KMS-11 (cell line): ENCODE data around the gene GADD45A.

Source experiments
- H2AFZ ChIP-seq: fragments of 200-600 bp; sonication (generic); 2 replicates; pipeline ENCODE4 v1.6.1; 2016; ENCODE audit warnings: antibody characterized with exemption, mixed run types, low read depth
- H3K27ac ChIP-seq: fragments of 200-600 bp; sonication (generic); 2 replicates; pipeline ENCODE4 v1.6.1; 2016; ENCODE audit warnings: mild to moderate bottlenecking, mixed run types
- H3K27me3 ChIP-seq: fragments of 200-600 bp; sonication (generic); 2 replicates; pipeline ENCODE4 v1.6.1; 2017; ENCODE audit warnings: mild to moderate bottlenecking, low read depth, mixed run types, moderate library complexity; ENCODE audit not compliant: insufficient read depth
- H3K36me3 ChIP-seq: fragments of 200-600 bp; sonication (generic); 2 replicates; pipeline ENCODE4 v1.6.1; 2017; ENCODE audit warnings: mild to moderate bottlenecking, mixed run types; ENCODE audit not compliant: insufficient read depth
- H3K4me1 ChIP-seq: fragments of 200-600 bp; sonication (generic); 2 replicates; pipeline ENCODE4 v1.6.1; 2016; ENCODE audit warnings: mild to moderate bottlenecking, low read depth, mixed run types; ENCODE audit not compliant: poor library complexity, severe bottlenecking
- H3K4me2 ChIP-seq: fragments of 200-600 bp; sonication (generic); 2 replicates; pipeline ENCODE4 v1.7.0; 2016; ENCODE audit warnings: mild to moderate bottlenecking, mixed run types
- H3K4me3 ChIP-seq: fragments of 200-600 bp; sonication (generic); IDR thresholded peaks from 2 replicates; pipeline ENCODE4 v1.6.1; 2017; ENCODE audit warnings: low read depth, low read length, mixed read lengths; ENCODE audit not compliant: insufficient read depth
- H3K79me2 ChIP-seq: fragments of 200-600 bp; sonication (generic); 2 replicates; pipeline ENCODE4 v1.6.1; 2016; ENCODE audit warnings: low read depth, mixed run types; ENCODE audit not compliant: insufficient read depth
- H3K9ac ChIP-seq: fragments of 200-600 bp; sonication (generic); 2 replicates; pipeline ENCODE4 v1.6.1; 2016; ENCODE audit warnings: mild to moderate bottlenecking, mixed run types
- H4K20me1 ChIP-seq: fragments of 200-600 bp; sonication (generic); 2 replicates; pipeline ENCODE4 v1.6.1; 2016; ENCODE audit warnings: mild to moderate bottlenecking, mixed run types; ENCODE audit not compliant: insufficient read depth
- TF ChIP-seq, protein P1 (sequence below): fragments of 200-600 bp; sonication (generic); conservative IDR thresholded peaks from 2 replicates; pipeline ENCODE4 v1.6.1; 2017; ENCODE audit warnings: low read depth, mild to moderate bottlenecking, antibody characterized with exemption, low read length, moderate library complexity, mixed read lengths

GADD45A gene

DNA sequence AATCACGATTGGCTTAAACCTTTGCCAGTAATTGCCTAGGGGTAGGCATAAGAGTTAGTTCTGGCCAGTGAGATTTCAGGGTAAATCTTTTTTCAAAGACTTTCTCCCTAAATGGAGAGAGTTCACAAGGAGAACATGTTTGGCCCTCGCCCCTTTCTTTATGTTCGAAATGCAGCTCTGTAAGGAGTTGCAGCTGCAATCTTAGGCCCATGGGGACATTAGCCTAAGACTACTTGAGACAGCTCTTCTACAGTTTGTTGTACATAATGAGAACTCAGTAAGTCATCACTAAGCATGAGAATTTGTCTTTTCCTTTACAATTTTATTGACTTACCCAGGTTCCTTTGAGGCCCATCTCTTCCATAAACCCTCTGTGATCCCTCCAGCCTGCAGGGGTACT is 40.4 kb upstream of the GADD45A start:
- H3K36me3 ChIP-seq = no peaks in the 10 kb centered on the region
- no peaks in the 10 kb centered on the region for H3K79me2 ChIP-seq
- TF ChIP-seq, protein P1, sequence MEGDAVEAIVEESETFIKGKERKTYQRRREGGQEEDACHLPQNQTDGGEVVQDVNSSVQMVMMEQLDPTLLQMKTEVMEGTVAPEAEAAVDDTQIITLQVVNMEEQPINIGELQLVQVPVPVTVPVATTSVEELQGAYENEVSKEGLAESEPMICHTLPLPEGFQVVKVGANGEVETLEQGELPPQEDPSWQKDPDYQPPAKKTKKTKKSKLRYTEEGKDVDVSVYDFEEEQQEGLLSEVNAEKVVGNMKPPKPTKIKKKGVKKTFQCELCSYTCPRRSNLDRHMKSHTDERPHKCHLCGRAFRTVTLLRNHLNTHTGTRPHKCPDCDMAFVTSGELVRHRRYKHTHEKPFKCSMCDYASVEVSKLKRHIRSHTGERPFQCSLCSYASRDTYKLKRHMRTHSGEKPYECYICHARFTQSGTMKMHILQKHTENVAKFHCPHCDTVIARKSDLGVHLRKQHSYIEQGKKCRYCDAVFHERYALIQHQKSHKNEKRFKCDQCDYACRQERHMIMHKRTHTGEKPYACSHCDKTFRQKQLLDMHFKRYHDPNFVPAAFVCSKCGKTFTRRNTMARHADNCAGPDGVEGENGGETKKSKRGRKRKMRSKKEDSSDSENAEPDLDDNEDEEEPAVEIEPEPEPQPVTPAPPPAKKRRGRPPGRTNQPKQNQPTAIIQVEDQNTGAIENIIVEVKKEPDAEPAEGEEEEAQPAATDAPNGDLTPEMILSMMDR = no peak
- H3K9ac ChIP-seq = no peak overlapping the region
- H3K4me2 ChIP-seq = no peak overlapping the region
- H4K20me1 ChIP-seq = no peaks in the 10 kb centered on the region
- no peak overlapping the region for H3K27ac ChIP-seq
- no peak overlapping the region for H2AFZ ChIP-seq
- H3K4me1 ChIP-seq = peaks cover 4% of the 10 kb centered on the region
- no peaks in the 10 kb centered on the region for H3K27me3 ChIP-seq
- no peak overlapping the region for H3K4me3 ChIP-seq

DNA sequence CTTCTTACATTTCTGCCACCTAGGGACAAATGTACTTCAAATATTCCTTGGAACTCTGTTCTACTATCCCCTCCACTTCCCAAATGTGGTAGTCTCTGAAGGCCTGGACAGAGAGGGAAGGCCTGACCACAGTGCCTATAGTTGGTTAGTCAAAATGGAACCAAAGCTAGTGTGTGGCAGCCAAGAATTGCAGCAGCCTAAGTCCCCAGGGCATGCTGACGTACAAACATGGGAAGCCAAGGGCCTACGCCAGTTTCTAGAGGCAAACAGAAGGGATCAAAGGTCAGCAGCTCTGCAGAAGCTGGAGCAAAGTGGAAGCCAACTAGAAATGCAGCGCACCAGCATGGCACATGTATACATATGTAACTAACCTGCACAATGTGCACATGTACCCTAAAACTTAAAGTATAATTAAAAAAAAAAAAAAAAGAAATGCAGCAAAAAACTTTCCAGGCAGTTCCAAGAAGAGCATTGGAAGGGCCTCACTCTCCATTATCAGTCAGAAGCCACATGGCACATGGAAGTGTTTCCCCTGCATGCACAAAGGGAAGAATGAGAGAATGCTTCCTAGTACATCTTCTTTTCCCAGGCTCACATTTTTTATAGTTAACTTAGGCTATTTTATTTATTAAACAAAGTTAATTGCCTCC is 39.4 kb upstream of the GADD45A start:
- no peak overlapping the region for H2AFZ ChIP-seq

GRCh38 chr1:67646145-67647035 is 38.6 kb upstream of the GADD45A start:
- Histone ChIP-seq H3K27me3 (no peaks in the 10 kb centered on the region), H3K4me1 (peaks cover 10% of the 10 kb centered on the region), H3K4me3 (no peak overlapping the region), H3K36me3 (no peaks in the 10 kb centered on the region), H3K9ac (no peak overlapping the region), H3K27ac (no peak overlapping the region), H3K4me2 (no peak overlapping the region), H3K79me2 (no peaks in the 10 kb centered on the region), H2AFZ (no peak overlapping the region), H4K20me1 (no peaks in the 10 kb centered on the region)
- TF ChIP-seq, protein P1 = no peak

More for the DNA sequence above, 39.4 kb upstream of the GADD45A start:
- Histone ChIP-seq H4K20me1 (no peaks in the 10 kb centered on the region), H3K36me3 (no peaks in the 10 kb centered on the region), H3K9ac (no peak overlapping the region), H3K79me2 (no peaks in the 10 kb centered on the region), H3K27me3 (no peaks in the 10 kb centered on the region), H3K4me2 (no peak overlapping the region), H3K4me3 (no peak overlapping the region), H3K4me1 (peaks cover 4% of the 10 kb centered on the region), H3K27ac (no peak overlapping the region)
- TF ChIP-seq, protein P1 = no peak

- Histone ChIP-seq H3K4me1 (peaks cover 19% of the 10 kb centered on the region), H3K4me3 (no peak overlapping the region), H3K36me3 (no peaks in the 10 kb centered on the region), H3K79me2 (no peaks in the 10 kb centered on the region), H3K9ac (no peak overlapping the region), H3K4me2 (no peak overlapping the region), H3K27ac (no peak overlapping the region), H4K20me1 (no peaks in the 10 kb centered on the region), H3K27me3 (no peaks in the 10 kb centered on the region), H2AFZ (no peak overlapping the region)
- TF ChIP-seq, protein P1 = no peak
Measured at GRCh38 chr1:67647036-67647798, 37.8 kb upstream of the GADD45A start.
